Neural progenitor cell (in vitro differentiated cells): ENCODE measurements around the gene NEDD4L.

Experiments used
- EZH2phosphoT487 ChIP-seq: fragments of 200-600 bp; sonication (generic); IDR thresholded peaks from 2 replicates; pipeline ENCODE4 v1.6.1; 2017; ENCODE audit warnings: antibody characterized with exemption
- TF ChIP-seq, protein P1 (sequence below): fragments of 200-600 bp; sonication (generic); IDR thresholded peaks from 2 replicates; pipeline ENCODE4 v1.5.1; 2017; ENCODE audit warnings: antibody characterized with exemption, mild to moderate bottlenecking

DNA sequence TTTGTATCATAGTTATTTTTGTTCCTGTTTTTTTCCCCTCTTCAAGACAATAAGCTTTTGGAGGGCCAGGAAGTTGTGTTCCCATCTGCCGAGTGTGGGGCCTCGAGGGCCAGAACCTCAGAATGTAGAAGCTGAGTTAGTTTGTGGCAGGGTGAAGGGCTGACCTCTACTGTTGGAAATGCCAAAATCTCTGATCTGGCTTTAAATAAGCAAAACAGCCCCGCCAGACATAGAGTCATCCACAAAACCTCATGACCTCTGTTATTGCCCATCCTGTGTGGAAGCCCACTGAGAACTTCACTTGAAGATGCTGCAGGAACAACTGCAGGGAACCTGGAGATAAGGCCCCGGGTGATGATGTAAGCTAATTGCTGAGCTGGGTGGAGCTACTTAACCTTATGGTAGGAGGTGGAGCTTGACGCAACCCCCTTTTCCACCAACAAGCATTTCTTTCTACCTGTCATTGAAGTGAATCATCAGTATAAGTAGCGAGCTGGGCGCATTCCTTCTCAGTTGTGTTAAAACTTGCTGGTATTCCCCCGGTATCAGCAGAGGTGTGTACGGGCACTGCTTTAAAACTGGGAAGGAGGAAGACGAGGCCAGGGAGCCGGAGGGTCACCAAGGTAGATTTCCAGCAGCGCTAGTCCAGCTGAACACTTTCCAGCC, 177.2 kb downstream of the NEDD4L start:
- TF ChIP-seq, protein P1, sequence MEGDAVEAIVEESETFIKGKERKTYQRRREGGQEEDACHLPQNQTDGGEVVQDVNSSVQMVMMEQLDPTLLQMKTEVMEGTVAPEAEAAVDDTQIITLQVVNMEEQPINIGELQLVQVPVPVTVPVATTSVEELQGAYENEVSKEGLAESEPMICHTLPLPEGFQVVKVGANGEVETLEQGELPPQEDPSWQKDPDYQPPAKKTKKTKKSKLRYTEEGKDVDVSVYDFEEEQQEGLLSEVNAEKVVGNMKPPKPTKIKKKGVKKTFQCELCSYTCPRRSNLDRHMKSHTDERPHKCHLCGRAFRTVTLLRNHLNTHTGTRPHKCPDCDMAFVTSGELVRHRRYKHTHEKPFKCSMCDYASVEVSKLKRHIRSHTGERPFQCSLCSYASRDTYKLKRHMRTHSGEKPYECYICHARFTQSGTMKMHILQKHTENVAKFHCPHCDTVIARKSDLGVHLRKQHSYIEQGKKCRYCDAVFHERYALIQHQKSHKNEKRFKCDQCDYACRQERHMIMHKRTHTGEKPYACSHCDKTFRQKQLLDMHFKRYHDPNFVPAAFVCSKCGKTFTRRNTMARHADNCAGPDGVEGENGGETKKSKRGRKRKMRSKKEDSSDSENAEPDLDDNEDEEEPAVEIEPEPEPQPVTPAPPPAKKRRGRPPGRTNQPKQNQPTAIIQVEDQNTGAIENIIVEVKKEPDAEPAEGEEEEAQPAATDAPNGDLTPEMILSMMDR, result no peak
- TF ChIP-seq EZH2phosphoT487, result no peak
